NCI-H146 (cell line): ENCODE data around the gene PRKCE.

Experiments used
- DNase-seq: peaks from one replicate; lab custom pipeline; 2025; lab: John Stamatoyannopoulos, UW

The PRKCE gene

GRCh38 chr2:46118656-46119371 lies 467.3 kb downstream of the PRKCE start:
- DNase-seq, result no peak

DNA sequence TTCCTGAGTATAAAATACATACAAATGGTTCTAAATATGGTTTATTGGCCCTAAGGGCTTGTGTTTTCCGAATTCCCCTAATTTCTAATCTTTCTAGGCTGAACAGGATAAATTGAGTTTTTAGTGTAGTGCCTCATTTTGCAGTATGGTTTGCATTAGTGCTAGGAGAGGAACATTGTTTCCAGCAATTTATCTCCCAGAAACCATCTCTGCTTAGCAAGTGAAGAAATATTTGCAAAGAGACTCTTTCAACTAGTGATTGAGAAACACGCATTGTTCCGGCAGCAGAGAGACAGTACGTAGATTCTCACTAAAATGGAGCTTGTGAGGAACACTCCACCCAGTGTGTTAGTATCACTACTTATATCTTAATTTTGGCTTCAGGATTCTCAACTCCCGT lies 468.0 kb downstream of the PRKCE start:
- DNase-seq, result no peak

- DNase-seq, result no peak
Measured at GRCh38 chr2:46120792-46121555, 469.5 kb downstream of the PRKCE start.

GRCh38 chr2:46122318-46122976 lies 471.0 kb downstream of the PRKCE start:
- no peak for DNase-seq

GRCh38 chr2:46123013-46123412 lies 471.5 kb downstream of the PRKCE start:
- DNase-seq, result no peak

DNA sequence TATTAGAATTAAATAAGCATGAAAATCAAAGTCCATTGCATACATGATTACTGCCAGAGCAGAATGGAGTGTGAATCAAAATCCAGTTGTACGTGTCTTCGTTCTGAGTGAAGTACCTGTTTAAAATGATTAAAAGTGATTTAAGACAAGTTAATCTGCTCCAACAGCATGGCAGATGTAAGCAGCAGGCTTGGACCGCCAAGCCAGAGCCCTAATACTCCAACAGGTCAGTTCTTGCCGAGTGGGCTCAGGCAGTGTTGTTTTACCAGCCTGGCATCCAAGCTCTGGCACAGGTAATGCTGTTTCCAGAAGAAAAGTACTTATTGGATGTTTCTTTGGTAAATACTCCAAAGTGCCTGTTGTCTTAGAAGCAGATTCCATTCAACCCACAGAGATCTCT lies 474.3 kb downstream of the PRKCE start:
- no peak for DNase-seq

DNA sequence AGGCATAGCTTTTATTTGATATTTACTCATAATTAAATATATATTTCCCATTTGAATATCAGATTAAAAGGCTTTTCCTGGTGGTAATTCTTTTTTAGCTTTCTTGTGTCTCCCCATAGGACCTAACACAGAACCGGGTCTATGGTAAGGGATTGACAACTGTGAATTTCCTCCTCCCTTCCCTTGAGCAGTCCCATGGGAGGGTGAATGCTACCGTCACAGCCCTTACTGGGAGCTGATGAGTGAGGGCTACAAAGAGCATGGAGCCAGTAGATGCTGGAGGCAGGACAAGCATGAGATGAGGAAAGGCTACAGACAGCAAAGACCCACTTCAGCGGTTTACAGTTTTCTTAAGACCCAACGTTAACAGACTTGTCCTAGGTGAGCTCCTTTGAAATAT lies 475.1 kb downstream of the PRKCE start:
- no peak for DNase-seq

- no peak for DNase-seq
Measured at GRCh38 chr2:46127176-46127575, 475.7 kb downstream of the PRKCE start.

- no peak for DNase-seq
Measured at GRCh38 chr2:46130511-46130910, 479.0 kb downstream of the PRKCE start.

DNA sequence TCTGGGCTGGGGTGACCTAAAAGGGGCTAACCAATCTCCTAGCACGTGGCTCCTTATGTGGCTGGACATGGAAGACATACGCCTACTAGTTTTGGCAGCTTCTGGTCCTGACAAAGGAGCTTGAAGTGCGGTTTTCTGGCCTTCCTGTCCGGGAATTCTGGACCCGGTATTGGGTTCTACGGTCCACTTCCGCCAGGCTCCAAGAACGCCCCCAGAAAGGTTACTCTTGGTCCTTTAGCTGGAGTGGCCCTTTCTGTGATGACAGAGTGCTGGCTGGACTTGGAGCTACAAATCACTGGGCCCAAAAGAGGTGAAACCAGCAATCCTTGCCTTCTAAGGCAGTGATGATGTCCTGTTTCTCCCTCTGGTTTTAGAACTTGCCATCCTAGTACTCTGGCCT lies 481.5 kb downstream of the PRKCE start:
- DNase-seq, result no peak

DNA sequence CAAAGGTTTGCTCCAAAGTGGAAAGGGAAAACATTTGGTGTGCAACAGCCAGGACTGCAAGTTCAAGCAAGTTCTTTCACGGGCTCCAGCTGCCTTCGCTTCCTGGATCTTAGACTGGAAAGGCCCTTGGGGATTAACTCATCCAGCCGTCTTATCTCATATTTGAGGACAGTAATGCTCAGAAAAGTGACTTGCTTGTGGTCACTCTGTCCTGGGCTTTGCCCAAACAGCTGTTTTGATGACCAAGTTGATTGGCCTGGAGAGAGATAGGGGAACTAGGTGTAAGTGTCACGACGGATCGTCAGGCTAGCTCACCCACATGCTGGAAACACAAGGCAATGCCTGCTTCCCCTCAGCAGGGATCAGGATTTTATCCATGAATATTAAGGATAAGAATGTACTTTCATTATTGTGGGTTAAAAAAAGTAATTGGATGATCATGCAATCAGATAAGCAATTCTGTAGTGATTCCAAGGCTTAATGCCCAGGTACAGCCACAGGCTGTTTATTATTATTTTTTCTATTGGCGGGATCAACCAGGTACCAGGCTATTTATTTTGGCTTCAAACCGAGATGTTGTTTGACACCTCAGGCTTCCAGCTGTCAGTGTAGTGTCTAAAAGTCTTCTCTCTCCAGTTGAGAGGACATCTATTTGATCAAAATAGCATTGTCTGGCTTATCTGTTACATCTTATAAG lies 483.2 kb downstream of the PRKCE start:
- DNase-seq, result no peak

DNA sequence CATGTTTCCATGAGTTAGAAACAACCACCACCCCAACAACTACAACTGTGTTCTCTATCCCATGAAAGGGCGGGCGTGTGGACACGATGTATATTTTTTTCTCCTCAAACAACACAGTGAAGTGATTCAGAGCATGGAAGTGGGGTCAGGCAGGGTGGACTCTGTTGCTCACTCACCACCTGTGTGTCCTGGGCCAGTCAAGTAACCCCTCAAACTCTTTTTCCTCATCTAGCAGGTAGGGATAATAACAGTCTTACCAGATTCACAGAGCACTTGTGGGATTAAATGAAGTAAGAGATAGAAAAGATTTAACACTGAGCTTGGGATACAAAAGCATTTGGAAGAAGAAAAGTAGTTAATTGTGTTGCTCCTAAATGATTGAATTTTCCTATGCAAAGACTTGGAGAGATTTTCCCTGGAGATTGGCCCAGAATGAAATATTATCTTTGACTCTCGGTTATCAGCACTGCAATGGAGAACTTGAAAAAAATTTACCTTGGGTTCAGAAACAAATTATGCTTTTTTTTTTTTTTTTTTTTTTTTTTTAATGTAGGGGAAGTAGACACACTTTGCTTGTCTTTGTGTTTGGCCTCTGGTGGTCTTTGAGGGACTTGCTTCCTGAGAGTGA lies 483.9 kb downstream of the PRKCE start:
- DNase-seq, result no peak

GRCh38 chr2:46135958-46136357 lies 484.5 kb downstream of the PRKCE start:
- no peak for DNase-seq

DNA sequence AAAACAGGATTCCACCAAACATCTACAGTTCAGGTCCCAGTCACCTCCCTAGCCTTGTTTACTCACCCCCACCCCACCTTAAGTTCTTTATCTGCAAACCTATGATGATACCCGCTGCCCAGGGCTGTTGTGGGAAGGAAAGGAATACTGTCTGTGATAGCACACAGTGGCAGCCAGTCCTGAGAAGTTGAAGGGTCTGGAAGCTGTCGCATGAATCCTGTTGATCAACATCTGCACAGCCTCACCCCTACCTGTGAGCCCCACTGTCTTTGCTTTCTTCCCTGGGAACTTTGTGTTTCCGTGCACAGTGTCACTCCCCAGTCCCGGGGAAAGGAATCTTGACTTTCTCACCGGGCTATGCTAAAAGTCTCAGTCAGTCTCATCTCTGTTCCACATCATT lies 485.0 kb downstream of the PRKCE start:
- no peak for DNase-seq

GRCh38 chr2:46136953-46137352 lies 485.5 kb downstream of the PRKCE start:
- DNase-seq, result no peak

- no peak for DNase-seq
Measured at GRCh38 chr2:46142546-46143428, 491.3 kb downstream of the PRKCE start.

GRCh38 chr2:46143429-46144132 lies 492.1 kb downstream of the PRKCE start:
- no peak for DNase-seq

- DNase-seq, result no peak
Measured at GRCh38 chr2:46144133-46144800, 492.8 kb downstream of the PRKCE start.

- DNase-seq, result no peak
Measured at GRCh38 chr2:46145017-46145416, 493.5 kb downstream of the PRKCE start.

DNA sequence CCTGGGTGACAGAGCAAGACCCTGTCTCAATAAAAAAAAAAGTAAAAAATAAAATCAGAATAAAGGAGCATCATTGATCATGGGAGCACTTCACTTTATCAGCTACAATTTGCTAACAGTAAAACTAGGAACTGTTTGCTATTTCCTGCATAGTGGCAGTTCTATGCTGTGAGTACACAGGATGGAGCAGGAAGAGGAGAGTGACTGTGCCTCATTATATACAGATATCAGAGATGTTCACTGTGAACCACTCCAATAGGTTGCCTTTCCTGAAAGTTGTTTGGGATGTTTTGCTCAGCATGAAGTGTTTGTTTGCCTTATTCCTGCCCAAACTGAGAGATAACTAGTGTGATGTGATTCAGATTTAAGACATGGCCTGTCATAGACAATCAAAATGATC lies 494.4 kb downstream of the PRKCE start:
- DNase-seq, result no peak
